HuH-7.5 (cell line): ENCODE results near the gene TLE6.
"Not testable (repeated sequence)": the region's sequence is repeated elsewhere in the genome, so short reads cannot be mapped to it uniquely, and the experiment has no call there.

Experiments
- DNase-seq: peaks from one replicate; pipeline ENCODE4 v3.0.0; 2011; ENCODE audit warnings: low spot score

TLE6 gene

GRCh38 chr19:2977001-2977745 is at the start of gene TLE6:
Gene TLE6, plus strand, starts transcription at chr19:2977564. Its CDS starts 670 bp downstream, at chr19:2978234.
- DNase-seq: peak; percentile 98

- no peak for DNase-seq
Observed at GRCh38 chr19:2933490-2933910, 43.9 kb upstream of the TLE6 start.

- DNase-seq: not testable (repeated sequence)
Observed at GRCh38 chr19:2935863-2936262, 41.5 kb upstream of the TLE6 start.

GRCh38 chr19:2942928-2943640 is 34.3 kb upstream of the TLE6 start:
- no peak for DNase-seq

- DNase-seq: no peak
Observed at GRCh38 chr19:2944403-2944774, 33.0 kb upstream of the TLE6 start.

- DNase-seq: peak; percentile 99
Observed at GRCh38 chr19:2944775-2945574, 32.4 kb upstream of the TLE6 start, which contains the start of gene ZNF77. Gene ZNF77, minus strand, starts transcription at chr19:2944971. Its CDS starts 131 bp downstream, at chr19:2944840.

- DNase-seq: no peak
Observed at GRCh38 chr19:2945575-2946184, 31.7 kb upstream of the TLE6 start.

- peak; percentile 57 for DNase-seq
Observed at GRCh38 chr19:2949939-2950285, 27.5 kb upstream of the TLE6 start.

GRCh38 chr19:2950286-2951124 is 26.9 kb upstream of the TLE6 start:
- DNase-seq: peak; percentile 98

GRCh38 chr19:2952953-2953481 is 24.3 kb upstream of the TLE6 start:
- no peak for DNase-seq

- DNase-seq: no peak
Observed at GRCh38 chr19:2957160-2957559, 20.2 kb upstream of the TLE6 start.

GRCh38 chr19:2960120-2960519 is 17.2 kb upstream of the TLE6 start:
- no peak for DNase-seq

GRCh38 chr19:2962018-2962670 is 15.2 kb upstream of the TLE6 start:
- no peak for DNase-seq

- no peak for DNase-seq
Observed at GRCh38 chr19:2963122-2963521, 14.2 kb upstream of the TLE6 start.

- not testable (repeated sequence) for DNase-seq
Observed at GRCh38 chr19:2963631-2964030, 13.7 kb upstream of the TLE6 start.

- DNase-seq: no peak
Observed at GRCh38 chr19:2964874-2965273, 12.5 kb upstream of the TLE6 start.

- DNase-seq: no peak
Observed at GRCh38 chr19:2967972-2968371, 9.4 kb upstream of the TLE6 start.

- no peak for DNase-seq
Observed at GRCh38 chr19:2969104-2969504, 8.3 kb upstream of the TLE6 start.

- no peak for DNase-seq
Observed at GRCh38 chr19:2970201-2970835, 7.0 kb upstream of the TLE6 start.

- DNase-seq: no peak
Observed at GRCh38 chr19:2973229-2973628, 4.1 kb upstream of the TLE6 start.
